Calu3 (cell line): ENCODE measurements around the gene NDRG3. TPM values are rescaled to one million over a fixed set of nuclear protein-coding genes. Genes with fewer than 3 reads are reported as not detected.

Experiments used
- BruUV-seq: library from RNA; stranded (reverse); fragments of 400-500 nt; replicated peaks from 2 replicates; lab custom pipeline; 2021; lab: Mats Ljungman, UMichigan
- CTCF ChIA-PET: fragments of 300-600 bp; sonication (Branson Sonifier 250); formaldehyde crosslinking; loops from one replicate; lab custom pipeline; 2022; ENCODE audit warnings: antibody characterized with exemption; lab: Charles Lee
- DNase-seq: peaks from one replicate; pipeline ENCODE4 v3.0.0; 2022
- H3K27ac Mint-ChIP-seq: one replicate; pipeline ENCODE4 v1.8.0; 2022; ENCODE audit warnings: mixed read lengths; ENCODE audit not compliant: unreplicated experiment
- H3K27me3 Mint-ChIP-seq: one replicate; pipeline ENCODE4 v1.8.0; 2022; ENCODE audit warnings: mixed read lengths; ENCODE audit not compliant: unreplicated experiment
- H3K36me3 Mint-ChIP-seq: one replicate; pipeline ENCODE4 v1.8.0; 2022; ENCODE audit warnings: mild to moderate bottlenecking, moderate library complexity, mixed read lengths; ENCODE audit not compliant: insufficient read depth, unreplicated experiment
- H3K4me1 Mint-ChIP-seq: one replicate; pipeline ENCODE4 v1.8.0; 2022; ENCODE audit warnings: mild to moderate bottlenecking, low read depth, mixed read lengths; ENCODE audit not compliant: unreplicated experiment
- H3K4me3 Mint-ChIP-seq: one replicate; pipeline ENCODE4 v1.8.0; 2022; ENCODE audit warnings: mild to moderate bottlenecking, low read depth, moderate library complexity, mixed read lengths; ENCODE audit not compliant: unreplicated experiment
- H3K9me3 Mint-ChIP-seq: one replicate; pipeline ENCODE4 v1.8.0; 2022; ENCODE audit warnings: low read depth, mixed read lengths; ENCODE audit not compliant: unreplicated experiment
- intact Hi-C: fragments of 100-400 bp; cut with micrococcal nuclease; formaldehyde crosslinking; loops from one replicate; pipeline ENCODE4 v1.10.0; 2022; ENCODE audit not compliant: unreplicated experiment
- total RNA-seq: library from RNA; stranded (reverse); gene quantifications from 2 replicates; pipeline ENCODE4 v1.2.3, GENCODE V29; 2022
- TF ChIP-seq, protein P1 (sequence below): fragments of 200-600 bp; IDR thresholded peaks from one replicate; pipeline ENCODE4 v1.8.0; 2022; ENCODE audit warnings: antibody characterized with exemption; ENCODE audit not compliant: unreplicated experiment

Gene NDRG3
- total RNA-seq, 1 experiment from 2014 or later = 18.0 TPM

DNA sequence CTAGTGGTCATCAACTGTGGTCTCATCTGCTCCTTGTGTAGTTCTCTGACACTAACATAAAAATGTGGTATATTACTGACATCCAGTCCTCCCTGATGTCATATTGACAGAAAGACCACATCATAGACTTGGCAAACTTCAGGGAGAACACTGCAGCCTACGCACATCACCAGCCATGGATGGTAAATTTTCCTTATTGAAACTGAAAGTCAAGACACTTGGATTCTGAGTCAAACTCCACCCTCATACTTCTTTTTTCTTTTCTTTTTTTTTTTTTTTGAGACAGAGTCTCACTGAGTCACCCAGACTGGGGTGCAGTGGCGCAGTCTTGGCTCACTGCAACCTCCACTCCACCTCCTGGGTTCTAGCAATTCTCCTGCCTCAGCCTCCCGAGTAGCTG lies 25.4 kb downstream of the NDRG3 start:
- Mint-ChIP-seq H3K27ac (no peak overlapping the region), H3K4me1 (no peaks in the 10 kb centered on the region), H3K27me3 (no peaks in the 10 kb centered on the region), H3K36me3 (no peaks in the 10 kb centered on the region), H3K9me3 (no peaks in the 10 kb centered on the region), H3K4me3 (no peak overlapping the region)
- BruUV-seq = no TSS peak
- CTCF ChIA-PET = no interaction called here
- no peak for DNase-seq
- TF ChIP-seq, protein P1, sequence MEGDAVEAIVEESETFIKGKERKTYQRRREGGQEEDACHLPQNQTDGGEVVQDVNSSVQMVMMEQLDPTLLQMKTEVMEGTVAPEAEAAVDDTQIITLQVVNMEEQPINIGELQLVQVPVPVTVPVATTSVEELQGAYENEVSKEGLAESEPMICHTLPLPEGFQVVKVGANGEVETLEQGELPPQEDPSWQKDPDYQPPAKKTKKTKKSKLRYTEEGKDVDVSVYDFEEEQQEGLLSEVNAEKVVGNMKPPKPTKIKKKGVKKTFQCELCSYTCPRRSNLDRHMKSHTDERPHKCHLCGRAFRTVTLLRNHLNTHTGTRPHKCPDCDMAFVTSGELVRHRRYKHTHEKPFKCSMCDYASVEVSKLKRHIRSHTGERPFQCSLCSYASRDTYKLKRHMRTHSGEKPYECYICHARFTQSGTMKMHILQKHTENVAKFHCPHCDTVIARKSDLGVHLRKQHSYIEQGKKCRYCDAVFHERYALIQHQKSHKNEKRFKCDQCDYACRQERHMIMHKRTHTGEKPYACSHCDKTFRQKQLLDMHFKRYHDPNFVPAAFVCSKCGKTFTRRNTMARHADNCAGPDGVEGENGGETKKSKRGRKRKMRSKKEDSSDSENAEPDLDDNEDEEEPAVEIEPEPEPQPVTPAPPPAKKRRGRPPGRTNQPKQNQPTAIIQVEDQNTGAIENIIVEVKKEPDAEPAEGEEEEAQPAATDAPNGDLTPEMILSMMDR = no peak
- intact Hi-C loops = no loop called here

DNA sequence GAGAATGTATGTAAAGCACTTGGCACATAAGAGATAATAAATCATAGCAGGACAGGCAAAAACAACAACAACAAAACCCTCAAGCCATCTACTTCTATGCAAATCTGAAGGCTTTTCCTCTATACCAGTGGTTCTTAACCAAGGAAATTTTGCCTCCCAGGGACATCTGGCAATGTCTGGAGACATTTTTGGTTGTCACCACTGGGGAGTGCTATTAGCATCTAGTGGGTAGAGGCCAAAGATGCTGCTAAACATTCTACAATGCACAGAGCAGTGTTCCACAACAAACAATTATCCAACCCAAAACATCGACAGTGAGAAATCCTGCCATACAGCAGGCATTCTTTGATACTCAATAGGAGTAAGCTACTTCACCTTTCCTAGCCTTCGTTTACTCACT lies 28.2 kb downstream of the NDRG3 start:
- Mint-ChIP-seq H3K36me3 (no peaks in the 10 kb centered on the region), H3K27me3 (no peaks in the 10 kb centered on the region), H3K9me3 (no peaks in the 10 kb centered on the region), H3K27ac (no peak overlapping the region), H3K4me1 (no peaks in the 10 kb centered on the region), H3K4me3 (no peak overlapping the region)
- intact Hi-C loops = no loop called here
- no TSS peak for BruUV-seq
- TF ChIP-seq, protein P1 = no peak
- DNase-seq = no peak
- CTCF ChIA-PET = interaction anchor here (0.6 kb wide), 1 partner anchor 126 kb away, joined by 7 read pairs; no protein-coding TSS in a partner anchor

DNA sequence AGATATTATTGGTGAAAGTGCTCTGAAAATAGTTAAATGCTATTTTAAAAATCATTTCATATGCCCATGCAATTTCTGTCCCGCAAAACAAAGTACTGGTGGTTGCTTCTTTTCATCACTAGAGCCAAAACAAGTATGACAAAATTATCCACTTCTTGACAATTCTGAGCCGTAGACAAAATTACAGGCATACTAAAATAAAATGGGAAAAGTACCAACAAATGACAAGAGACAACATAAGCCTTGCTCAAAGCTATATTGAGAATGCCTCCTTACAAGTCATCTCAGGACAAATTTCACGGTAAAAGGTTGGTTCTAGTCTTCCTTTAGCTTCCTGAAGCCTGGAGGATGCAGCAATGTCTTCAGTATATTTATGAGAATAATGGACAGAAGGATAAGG lies 28.9 kb downstream of the NDRG3 start:
- BruUV-seq = no TSS peak
- Mint-ChIP-seq H3K36me3 (no peaks in the 10 kb centered on the region), H3K27ac (no peak overlapping the region), H3K4me1 (no peaks in the 10 kb centered on the region), H3K9me3 (no peaks in the 10 kb centered on the region), H3K27me3 (no peaks in the 10 kb centered on the region), H3K4me3 (no peak overlapping the region)
- TF ChIP-seq, protein P1 = no peak
- CTCF ChIA-PET = no interaction called here
- DNase-seq = no peak
- intact Hi-C loops = no loop called here

DNA sequence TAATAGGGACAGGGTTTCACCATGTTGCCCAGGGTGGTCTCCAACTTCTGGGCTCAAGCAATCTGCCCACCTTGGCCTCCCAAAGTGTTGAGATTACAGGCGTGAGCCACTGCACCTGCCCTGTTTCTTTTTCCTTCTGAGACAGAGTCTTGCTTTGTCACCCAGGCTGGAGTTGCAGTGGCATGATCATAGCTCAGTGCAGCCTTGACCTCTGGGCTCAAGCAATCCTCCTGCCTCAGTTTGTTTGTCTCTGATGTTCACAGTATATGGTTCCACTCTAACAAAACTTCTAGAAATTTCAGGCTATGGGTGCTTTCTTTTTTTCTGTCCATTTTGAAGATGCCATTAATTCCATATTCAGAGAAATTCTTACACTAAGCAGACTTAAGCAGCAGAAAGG lies 33.1 kb downstream of the NDRG3 start:
- H3K36me3 Mint-ChIP-seq = no peaks in the 10 kb centered on the region
- TF ChIP-seq, protein P1 = no peak
- no peaks in the 10 kb centered on the region for H3K9me3 Mint-ChIP-seq
- DNase-seq = no peak
- CTCF ChIA-PET = interaction anchor here (0.7 to 1.1 kb wide), 4 partner anchors 9 to 199 kb away, joined by 3 to 5 read pairs (median 3); no protein-coding TSS in a partner anchor
- BruUV-seq = no TSS peak
- no peaks in the 10 kb centered on the region for H3K27me3 Mint-ChIP-seq
- no peak overlapping the region for H3K27ac Mint-ChIP-seq
- intact Hi-C loops = no loop called here
- H3K4me1 Mint-ChIP-seq = no peaks in the 10 kb centered on the region
- H3K4me3 Mint-ChIP-seq = no peak overlapping the region
